IMR-90 (cell line): ENCODE results near the gene REN.

ENCODE experiments used
- BHLHE40 ChIP-seq: fragments of 150-350 bp; IDR thresholded peaks from 2 replicates; pipeline ENCODE4 v1.6.1; 2016; ENCODE audit warnings: mild to moderate bottlenecking, low read depth, low read length
- CEBPB ChIP-seq: IDR thresholded peaks from 2 replicates; pipeline ENCODE4 v1.6.1; 2012; ENCODE audit warnings: low read depth, low read length, improper control_type of control experiment
- CTCF ChIP-seq: conservative IDR thresholded peaks from 2 replicates; pipeline ENCODE4 v1.5.1; 2012; ENCODE audit warnings: mild to moderate bottlenecking, low read depth, low read length, improper control_type of control experiment
- ELK1 ChIP-seq: fragments of 150-350 bp; IDR thresholded peaks from 2 replicates; pipeline ENCODE4 v1.6.1; 2016; ENCODE audit warnings: low read depth, mild to moderate bottlenecking, low read length, moderate library complexity, borderline replicate concordance
- NFE2L2 ChIP-seq: fragments of 150-350 bp; IDR thresholded peaks from 2 replicates; pipeline ENCODE4 v1.6.1; 2016; ENCODE audit warnings: low read depth, mild to moderate bottlenecking, low read length
- POLR2A ChIP-seq: IDR thresholded peaks from 2 replicates; pipeline ENCODE4 v1.6.1; 2012; ENCODE audit warnings: mild to moderate bottlenecking, low read depth, low read length
- RCOR1 ChIP-seq: IDR thresholded peaks from 2 replicates; pipeline ENCODE4 v1.6.1; 2012; ENCODE audit warnings: mild to moderate bottlenecking, low read length, improper control_type of control experiment; ENCODE audit not compliant: insufficient replicate concordance
- RFX5 ChIP-seq: IDR thresholded peaks from 2 replicates; pipeline ENCODE4 v1.8.0; 2012; ENCODE audit warnings: low read depth, mild to moderate bottlenecking, low read length, moderate library complexity
- SMC3 ChIP-seq: fragments of 150-350 bp; IDR thresholded peaks from 2 replicates; pipeline ENCODE4 v1.6.1; 2016; ENCODE audit warnings: low read depth, mild to moderate bottlenecking, antibody characterized with exemption, low read length, moderate library complexity

- TF ChIP-seq POLR2A = no peak
- TF ChIP-seq CTCF = no peak
- no peak for TF ChIP-seq CEBPB
- TF ChIP-seq NFE2L2 = no peak
- no peak for TF ChIP-seq RCOR1
- no peak for TF ChIP-seq BHLHE40
- no peak for TF ChIP-seq ELK1
- no peak for TF ChIP-seq RFX5
- no peak for TF ChIP-seq SMC3
Observed at GRCh38 chr1:204172404-204173029, 6.4 kb upstream of the REN start.
